GM19372 (cell line): ENCODE measurements around the gene PYGO2.

Experiments
- ATAC-seq: cut with Tn5 transposase; IDR thresholded peaks from one replicate; pipeline ENCODE4 v1.9.1; 2021; ENCODE audit warnings: mild to moderate bottlenecking, low read depth, moderate library complexity; ENCODE audit not compliant: unreplicated experiment

Gene PYGO2

GRCh38 chr1:154945962-154946850 is 15.4 kb downstream of the PYGO2 start:
- ATAC-seq, result no peak

- no peak for ATAC-seq
Observed at GRCh38 chr1:154945160-154945961, 16.2 kb downstream of the PYGO2 start.

GRCh38 chr1:154944401-154945159 is 17.0 kb downstream of the PYGO2 start:
- no peak for ATAC-seq

- ATAC-seq, result no peak
Observed at GRCh38 chr1:154943649-154944400, 17.8 kb downstream of the PYGO2 start.

- no peak for ATAC-seq
Observed at GRCh38 chr1:154941333-154942013, 20.1 kb downstream of the PYGO2 start.

GRCh38 chr1:154940651-154941194 is 20.9 kb downstream of the PYGO2 start:
- no peak for ATAC-seq

GRCh38 chr1:154940213-154940560 is 21.4 kb downstream of the PYGO2 start:
- ATAC-seq, result no peak

GRCh38 chr1:154938604-154939399 is 22.8 kb downstream of the PYGO2 start:
- ATAC-seq, result no peak

GRCh38 chr1:154937988-154938386 is 23.6 kb downstream of the PYGO2 start:
- ATAC-seq, result no peak

- peak; percentile 46 for ATAC-seq
Observed at GRCh38 chr1:154937085-154937987, 24.2 kb downstream of the PYGO2 start.

GRCh38 chr1:154936555-154937084 is 25.0 kb downstream of the PYGO2 start, which contains the start of gene PMVK:
TSS of gene PMVK (minus strand) at chr1:154936719. CDS start at chr1:154936685, 34 bp downstream.
- peak; percentile 60 for ATAC-seq

GRCh38 chr1:154935749-154936554 is 25.6 kb downstream of the PYGO2 start:
- ATAC-seq, result no peak

- ATAC-seq, result no peak
Observed at GRCh38 chr1:154934358-154934948, 27.1 kb downstream of the PYGO2 start.

GRCh38 chr1:154931940-154932487 is 29.6 kb downstream of the PYGO2 start:
- no peak for ATAC-seq

GRCh38 chr1:154926201-154926600 is 35.4 kb downstream of the PYGO2 start:
- no peak for ATAC-seq
